Cardiac fibroblast (primary cell): ENCODE results near the gene BCAP29.

Source experiments
- DNase-seq, 2 donors: peaks; one replicate each; pipeline versions ENCODE4 v3.0.0 to v3.0.0-alpha.2; 2010; ENCODE audit warnings: low read depth in 2 of 2
- H3K4me3 ChIP-seq, 2 donors: replicated peaks in 1 of 2; 1 replicate in 1 of 2; 2 replicates in 1 of 2; pipeline ENCODE4 v1.5.1; 2011; ENCODE audit warnings: low read depth in 2 of 2, low read length in 2 of 2, mild to moderate bottlenecking in 2 of 2, moderate library complexity in 1 of 2
- TF ChIP-seq, protein P1 (sequence below): IDR thresholded peaks from one replicate; pipeline ENCODE4 v1.5.1; 2011; ENCODE audit warnings: low read depth, mild to moderate bottlenecking, low read length, inconsistent platforms

BCAP29 gene

DNA sequence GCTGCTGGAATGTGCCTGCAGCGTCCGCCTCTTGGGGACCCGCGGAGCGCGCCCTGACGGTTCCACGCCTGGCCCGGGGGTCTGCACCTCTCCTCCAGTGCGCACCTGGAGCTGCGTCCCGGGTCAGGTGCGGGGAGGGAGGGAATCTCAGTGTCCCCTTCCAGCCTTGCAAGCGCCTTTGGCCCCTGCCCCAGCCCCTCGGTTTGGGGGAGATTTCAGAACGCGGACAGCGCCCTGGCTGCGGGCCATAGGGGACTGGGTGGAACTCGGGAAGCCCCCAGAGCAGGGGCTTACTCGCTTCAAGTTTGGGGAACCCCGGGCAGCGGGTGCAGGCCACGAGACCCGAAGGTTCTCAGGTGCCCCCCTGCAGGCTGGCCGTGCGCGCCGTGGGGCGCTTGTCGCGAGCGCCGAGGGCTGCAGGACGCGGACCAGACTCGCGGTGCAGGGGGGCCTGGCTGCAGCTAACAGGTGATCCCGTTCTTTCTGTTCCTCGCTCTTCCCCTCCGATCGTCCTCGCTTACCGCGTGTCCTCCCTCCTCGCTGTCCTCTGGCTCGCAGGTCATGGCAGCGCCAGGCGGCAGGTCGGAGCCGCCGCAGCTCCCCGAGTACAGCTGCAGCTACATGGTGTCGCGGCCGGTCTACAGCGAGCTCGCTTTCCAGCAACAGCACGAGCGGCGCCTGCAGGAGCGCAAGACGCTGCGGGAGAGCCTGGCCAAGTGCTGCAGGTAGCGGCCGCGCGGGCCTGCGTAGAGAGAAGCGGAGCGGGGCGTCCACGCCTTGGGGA lies 81.2 kb downstream of the BCAP29 start:
- DNase-seq: peak; percentile 48 to 60
- peak overlapping the region; percentile 49 to 53 for H3K4me3 ChIP-seq
- TF ChIP-seq, protein P1, sequence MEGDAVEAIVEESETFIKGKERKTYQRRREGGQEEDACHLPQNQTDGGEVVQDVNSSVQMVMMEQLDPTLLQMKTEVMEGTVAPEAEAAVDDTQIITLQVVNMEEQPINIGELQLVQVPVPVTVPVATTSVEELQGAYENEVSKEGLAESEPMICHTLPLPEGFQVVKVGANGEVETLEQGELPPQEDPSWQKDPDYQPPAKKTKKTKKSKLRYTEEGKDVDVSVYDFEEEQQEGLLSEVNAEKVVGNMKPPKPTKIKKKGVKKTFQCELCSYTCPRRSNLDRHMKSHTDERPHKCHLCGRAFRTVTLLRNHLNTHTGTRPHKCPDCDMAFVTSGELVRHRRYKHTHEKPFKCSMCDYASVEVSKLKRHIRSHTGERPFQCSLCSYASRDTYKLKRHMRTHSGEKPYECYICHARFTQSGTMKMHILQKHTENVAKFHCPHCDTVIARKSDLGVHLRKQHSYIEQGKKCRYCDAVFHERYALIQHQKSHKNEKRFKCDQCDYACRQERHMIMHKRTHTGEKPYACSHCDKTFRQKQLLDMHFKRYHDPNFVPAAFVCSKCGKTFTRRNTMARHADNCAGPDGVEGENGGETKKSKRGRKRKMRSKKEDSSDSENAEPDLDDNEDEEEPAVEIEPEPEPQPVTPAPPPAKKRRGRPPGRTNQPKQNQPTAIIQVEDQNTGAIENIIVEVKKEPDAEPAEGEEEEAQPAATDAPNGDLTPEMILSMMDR: peak; percentile 11

DNA sequence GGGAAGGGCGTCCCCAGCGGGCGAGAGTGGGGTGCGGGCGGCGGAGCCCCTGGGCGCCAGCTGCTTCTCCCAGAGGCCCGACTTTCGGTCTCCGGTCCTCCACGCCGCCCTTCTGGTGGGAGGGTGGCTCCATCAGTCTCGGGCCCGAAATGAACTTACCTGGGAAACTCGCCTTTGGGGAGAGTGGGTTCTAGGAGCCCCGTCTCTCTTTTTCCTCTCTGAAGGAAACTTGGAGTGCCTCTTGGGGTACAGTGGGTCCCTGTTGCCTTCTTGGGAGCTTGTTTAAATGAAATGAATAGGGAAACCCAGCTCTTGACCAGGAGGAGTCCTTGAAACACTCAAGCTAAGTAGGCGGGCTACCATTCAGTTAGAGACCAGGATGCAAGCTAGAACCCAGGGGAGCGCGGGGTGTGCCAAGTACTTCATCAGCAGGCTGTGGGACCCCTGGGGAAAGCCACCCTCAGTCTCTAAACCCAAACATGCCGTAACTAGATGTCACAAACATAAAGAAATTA lies 81.9 kb downstream of the BCAP29 start:
- no peak for DNase-seq
- TF ChIP-seq, protein P1: peak; percentile 1
- peak overlapping the region; percentile 49 to 53 for H3K4me3 ChIP-seq

DNA sequence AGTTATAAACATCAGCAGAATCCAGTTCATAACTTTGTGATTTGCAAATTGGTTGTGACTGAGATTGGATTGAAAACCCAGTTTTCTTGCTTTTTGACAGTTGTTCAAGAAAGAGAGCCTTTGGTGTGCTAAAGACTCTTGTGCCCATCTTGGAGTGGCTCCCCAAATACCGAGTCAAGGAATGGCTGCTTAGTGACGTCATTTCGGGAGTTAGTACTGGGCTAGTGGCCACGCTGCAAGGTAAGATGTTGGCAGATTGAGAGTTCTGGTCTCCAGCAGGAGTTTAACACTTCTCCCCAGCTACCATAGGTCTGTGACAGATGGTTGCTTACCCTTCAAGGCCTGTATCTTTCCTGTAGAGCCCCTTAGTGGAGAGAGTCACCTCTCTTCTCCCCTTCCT lies 83.2 kb downstream of the BCAP29 start:
- TF ChIP-seq, protein P1: no peak
- H3K4me3 ChIP-seq: no peak overlapping the region

DNA sequence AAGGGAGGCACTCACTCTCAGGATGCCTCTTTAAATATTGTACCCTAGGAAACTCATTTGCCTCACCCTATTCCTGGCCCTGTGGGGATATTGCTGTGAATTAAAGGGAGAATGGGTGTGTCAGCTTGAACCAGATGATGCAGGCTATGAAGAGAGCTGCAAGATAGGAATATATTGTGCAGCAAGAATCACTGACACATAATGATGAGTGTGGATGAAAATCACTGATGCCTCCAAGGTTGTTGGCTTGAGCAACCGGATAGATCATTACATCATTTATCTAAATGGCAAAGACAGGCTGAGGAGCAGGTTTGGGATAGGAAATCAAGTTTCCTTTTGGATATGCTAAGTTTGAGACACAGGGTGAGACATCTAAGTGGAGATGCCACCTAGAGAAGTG lies 86.7 kb downstream of the BCAP29 start:
- TF ChIP-seq, protein P1: no peak
- H3K4me3 ChIP-seq: no peak overlapping the region
- DNase-seq: no peak

More for the DNA sequence above, 83.2 kb downstream of the BCAP29 start:
- DNase-seq: no peak

DNA sequence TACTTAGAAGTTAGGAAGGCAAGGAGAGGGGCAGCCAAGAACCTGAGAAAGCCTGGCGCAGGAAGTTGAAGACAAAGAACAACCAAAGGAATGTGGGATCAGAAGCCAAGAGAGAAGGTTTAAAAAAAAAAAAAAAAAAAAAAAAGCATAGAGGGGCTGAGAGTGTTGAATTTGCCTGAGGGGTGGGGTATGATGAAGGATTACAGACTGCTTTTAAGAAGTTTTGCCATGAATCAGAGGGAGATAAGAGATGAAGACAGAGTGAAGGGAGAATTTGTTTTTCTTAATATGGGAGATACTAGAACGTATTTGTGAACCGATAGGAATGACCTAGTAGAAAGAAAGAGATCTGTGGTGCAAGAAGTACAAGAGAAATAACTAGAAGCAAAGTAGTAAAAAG lies 87.3 kb downstream of the BCAP29 start:
- TF ChIP-seq, protein P1: no peak
- no peak overlapping the region for H3K4me3 ChIP-seq
- no peak for DNase-seq

DNA sequence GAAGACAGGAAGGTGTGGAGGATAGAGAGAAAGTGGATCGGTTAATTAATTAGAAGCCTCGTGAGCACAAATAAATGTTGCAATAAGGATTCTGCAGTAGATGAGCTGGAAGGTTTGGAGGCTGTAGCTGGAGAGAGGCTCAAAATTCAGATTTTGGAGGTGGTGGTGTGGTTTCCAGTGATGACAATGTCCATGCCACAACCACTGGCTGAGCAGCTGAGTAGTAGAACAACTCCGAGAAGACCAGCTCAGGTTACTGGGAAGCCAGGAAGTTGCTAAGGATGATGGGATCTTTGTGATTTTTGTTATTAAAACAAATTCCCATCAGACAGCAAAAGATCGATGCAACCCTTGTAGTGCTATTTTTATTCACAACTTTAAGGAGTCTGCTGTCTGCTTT lies 88.2 kb downstream of the BCAP29 start:
- DNase-seq: no peak
- no peak overlapping the region for H3K4me3 ChIP-seq
- TF ChIP-seq, protein P1: no peak
